ENCODE data around the gene MAST2. TPM values are rescaled to one million over a fixed set of nuclear protein-coding genes. Genes with fewer than 3 reads are reported as not detected.

Gene MAST2
- polyA plus RNA-seq, 1 experiment, result 24.7 TPM

DNA sequence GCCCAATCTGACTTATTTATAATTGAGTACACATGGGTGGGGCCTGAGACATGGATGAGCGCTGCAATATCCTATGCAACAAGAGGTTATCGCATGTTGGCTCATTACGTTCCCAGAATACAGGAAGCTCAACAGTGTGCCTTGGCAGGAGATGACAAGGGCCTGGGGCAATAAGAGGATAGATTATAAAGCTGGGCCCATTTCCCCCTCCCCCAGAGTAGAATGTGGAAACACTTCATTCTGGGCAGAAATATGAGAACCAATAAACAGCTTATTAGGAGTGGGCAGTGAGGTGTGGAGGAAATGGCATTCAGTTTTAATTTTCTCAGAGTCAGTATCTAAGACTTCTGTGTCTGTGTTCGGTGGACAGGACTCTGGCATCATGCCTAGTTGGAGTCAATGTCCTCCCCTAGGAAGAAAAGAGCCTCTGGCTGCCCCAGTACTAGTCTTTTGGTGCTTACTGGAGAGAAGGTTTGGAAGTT lies 236.2 kb downstream of the MAST2 start:
- no peaks in the 10 kb centered on the region for H3K27me3 ChIP-seq (ENCODE audit: control insufficient read depth, insufficient read depth, low read length)
- H3K4me3 ChIP-seq (ENCODE audit: low read depth, low read length), result no peak overlapping the region
- DNase-seq (ENCODE audit: low read depth, low spot score), result no peak
- TF ChIP-seq, protein P1, sequence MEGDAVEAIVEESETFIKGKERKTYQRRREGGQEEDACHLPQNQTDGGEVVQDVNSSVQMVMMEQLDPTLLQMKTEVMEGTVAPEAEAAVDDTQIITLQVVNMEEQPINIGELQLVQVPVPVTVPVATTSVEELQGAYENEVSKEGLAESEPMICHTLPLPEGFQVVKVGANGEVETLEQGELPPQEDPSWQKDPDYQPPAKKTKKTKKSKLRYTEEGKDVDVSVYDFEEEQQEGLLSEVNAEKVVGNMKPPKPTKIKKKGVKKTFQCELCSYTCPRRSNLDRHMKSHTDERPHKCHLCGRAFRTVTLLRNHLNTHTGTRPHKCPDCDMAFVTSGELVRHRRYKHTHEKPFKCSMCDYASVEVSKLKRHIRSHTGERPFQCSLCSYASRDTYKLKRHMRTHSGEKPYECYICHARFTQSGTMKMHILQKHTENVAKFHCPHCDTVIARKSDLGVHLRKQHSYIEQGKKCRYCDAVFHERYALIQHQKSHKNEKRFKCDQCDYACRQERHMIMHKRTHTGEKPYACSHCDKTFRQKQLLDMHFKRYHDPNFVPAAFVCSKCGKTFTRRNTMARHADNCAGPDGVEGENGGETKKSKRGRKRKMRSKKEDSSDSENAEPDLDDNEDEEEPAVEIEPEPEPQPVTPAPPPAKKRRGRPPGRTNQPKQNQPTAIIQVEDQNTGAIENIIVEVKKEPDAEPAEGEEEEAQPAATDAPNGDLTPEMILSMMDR (IDR thresholded peaks at IDR 0.05; ENCODE audit: low read depth, low read length), result no peak
- CTCF ChIA-PET, result interaction anchor here (0.5 to 10.1 kb wide), 4 partner anchors 140 to 394 kb away, joined by 3 to 188 read pairs (median 6); partner anchors contain the start of genes P3R3URF and TSPAN1
- H3K9me3 ChIP-seq (ENCODE audit: control insufficient read depth, insufficient read depth, low read length), result no peaks in the 10 kb centered on the region
- POLR2A ChIA-PET, result interaction anchor here (0.6 kb wide), 1 partner anchor 102 kb away, joined by 3 read pairs; no protein-coding TSS in a partner anchor
- H3K27ac ChIP-seq (ENCODE audit: low read depth, low read length), result no peak overlapping the region

GRCh38 chr1:46041551-46041950 lies 238.1 kb downstream of the MAST2 start:
- Histone ChIP-seq H3K27me3 (ENCODE audit: control insufficient read depth, insufficient read depth, low read length) (no peaks in the 10 kb centered on the region), H3K9me3 (ENCODE audit: control insufficient read depth, insufficient read depth, low read length) (no peaks in the 10 kb centered on the region), H3K4me3 (ENCODE audit: low read depth, low read length) (no peak overlapping the region), H3K27ac (ENCODE audit: low read depth, low read length) (no peak overlapping the region)
- POLR2A ChIA-PET, result interaction anchor here (1.5 kb wide), 1 partner anchor 90 kb away, joined by 8 read pairs; the partner anchor contains the start of gene PIK3R3
- no peak for DNase-seq (ENCODE audit: low read depth, low spot score)
- CTCF ChIA-PET, result interaction anchor here (1.0 to 1.8 kb wide), 4 partner anchors 43 to 182 kb away, joined by 3 to 6 read pairs (median 4); no protein-coding TSS in a partner anchor
- TF ChIP-seq, protein P1 (IDR thresholded peaks at IDR 0.05; ENCODE audit: low read depth, low read length), result no peak

GRCh38 chr1:46041974-46042373 lies 238.6 kb downstream of the MAST2 start:
- H3K4me3 ChIP-seq (ENCODE audit: low read depth, low read length), result no peak overlapping the region
- no peaks in the 10 kb centered on the region for H3K27me3 ChIP-seq (ENCODE audit: control insufficient read depth, insufficient read depth, low read length)
- ChIA-PET POLR2A (interaction anchor here (1.5 kb wide), 1 partner anchor 90 kb away, joined by 8 read pairs; the partner anchor contains the start of gene PIK3R3), CTCF (interaction anchor here (1.0 to 1.8 kb wide), 4 partner anchors 42 to 182 kb away, joined by 3 to 6 read pairs (median 4); no protein-coding TSS in a partner anchor)
- DNase-seq (ENCODE audit: low read depth, low spot score), result no peak
- no peaks in the 10 kb centered on the region for H3K9me3 ChIP-seq (ENCODE audit: control insufficient read depth, insufficient read depth, low read length)
- TF ChIP-seq, protein P1 (IDR thresholded peaks at IDR 0.05; ENCODE audit: low read depth, low read length), result no peak
- no peak overlapping the region for H3K27ac ChIP-seq (ENCODE audit: low read depth, low read length)

- Histone ChIP-seq H3K27ac (ENCODE audit: low read depth, low read length) (no peak overlapping the region), H3K4me3 (ENCODE audit: low read depth, low read length) (no peak overlapping the region), H3K27me3 (ENCODE audit: control insufficient read depth, insufficient read depth, low read length) (no peaks in the 10 kb centered on the region), H3K9me3 (ENCODE audit: control insufficient read depth, insufficient read depth, low read length) (no peaks in the 10 kb centered on the region)
- POLR2A ChIA-PET, result no interaction called here
- CTCF ChIA-PET, result interaction anchor here (1.0 to 1.6 kb wide), 2 partner anchors 180 kb away, joined by 4 to 6 read pairs; no protein-coding TSS in a partner anchor
- no peak for DNase-seq (ENCODE audit: low read depth, low spot score)
- TF ChIP-seq, protein P1 (IDR thresholded peaks at IDR 0.05; ENCODE audit: low read depth, low read length), result no peak
These were observed 240.1 kb downstream of the MAST2 start for GRCh38 chr1:46043458-46044017.

GRCh38 chr1:46044116-46044515 lies 240.7 kb downstream of the MAST2 start:
- Histone ChIP-seq H3K9me3 (ENCODE audit: control insufficient read depth, insufficient read depth, low read length) (no peaks in the 10 kb centered on the region), H3K27ac (ENCODE audit: low read depth, low read length) (no peak overlapping the region), H3K4me3 (ENCODE audit: low read depth, low read length) (no peak overlapping the region), H3K27me3 (ENCODE audit: control insufficient read depth, insufficient read depth, low read length) (no peaks in the 10 kb centered on the region)
- no peak for DNase-seq (ENCODE audit: low read depth, low spot score)
- ChIA-PET POLR2A (no interaction called here), CTCF (interaction anchor here (1.0 kb wide), 1 partner anchor 180 kb away, joined by 4 read pairs; no protein-coding TSS in a partner anchor)
- TF ChIP-seq, protein P1 (IDR thresholded peaks at IDR 0.05; ENCODE audit: low read depth, low read length), result no peak
